GM12878 (cell line): ENCODE results near the gene LRRC8D. TPM values are rescaled to one million over a fixed set of nuclear protein-coding genes. Genes with fewer than 3 reads are reported as not detected.

Source experiments
- ATAC-seq: fragments of 200-7000 bp; cut with Tn5 transposase; 3 replicates; pipeline ENCODE4 v1.9.1; 2020; ENCODE audit warnings: mild to moderate bottlenecking, moderate library complexity
- BruUV-seq: library from RNA; stranded (reverse); fragments of 400-500 nt; replicated peaks from 2 replicates; lab custom pipeline; 2021; lab: Mats Ljungman, UMichigan
- CTCF ChIA-PET: fragments of 300-600 bp; sonication (Branson Sonifier 250); formaldehyde crosslinking; extraction: SDS; loops from one replicate; lab custom pipeline; 2021; ENCODE audit warnings: inconsistent platforms; lab: Yijun Ruan, JAX
- POLR2A ChIA-PET: fragments of 350-600 bp; formaldehyde crosslinking; extraction: SDS; loops from one replicate; lab custom pipeline; 2021; ENCODE audit warnings: inconsistent platforms; lab: Charles Lee
- RAD21 ChIA-PET: fragments of 300-600 bp; sonication (Branson Sonifier 250); formaldehyde crosslinking; loops from one replicate; lab custom pipeline; 2023; ENCODE audit warnings: antibody characterized with exemption; ENCODE audit not compliant: unreplicated experiment; lab: Charles Lee
- SMC1A ChIA-PET: fragments of 300-600 bp; sonication (Branson Sonifier 250); formaldehyde crosslinking; loops from one replicate; lab custom pipeline; 2023; ENCODE audit not compliant: unreplicated experiment, uncharacterized antibody; lab: Charles Lee
- DNase-seq: peaks from one replicate; pipeline ENCODE4 v3.0.0-alpha.2; 2011; ENCODE audit warnings: low read depth, low spot score
- FAIRE-seq: peaks from 3 replicates; lab custom pipeline; 2011; peaks lifted over from hg19 to GRCh38; lab: Jason Lieb, UNC
- H2AFZ ChIP-seq: 2 replicates; pipeline ENCODE4 v1.6.0; 2011; ENCODE audit warnings: low read depth, low read length, control low read depth; ENCODE audit not compliant: control insufficient read depth
- H3K27ac ChIP-seq: 2 replicates; pipeline ENCODE4 v1.5.1; 2011; ENCODE audit warnings: control low read depth; ENCODE audit not compliant: control insufficient read depth, insufficient read depth
- H3K27me3 ChIP-seq, 2 experiments: replicated peaks in 1 of 2; 2 replicates each; pipeline versions ENCODE4 v1.6.0 to v1.6.1; 2011; ENCODE audit warnings: low read length in 1 of 2; ENCODE audit not compliant: control insufficient read depth in 2 of 2, insufficient read depth in 2 of 2
- H3K36me3 ChIP-seq, 2 experiments: 2 replicates each; pipeline ENCODE4 v1.5.1; 2011; ENCODE audit warnings: low read length in 1 of 2; ENCODE audit not compliant: control insufficient read depth in 2 of 2, insufficient read depth in 2 of 2
- H3K4me1 ChIP-seq: 2 replicates; pipeline ENCODE4 v1.6.1; 2011; ENCODE audit warnings: mild to moderate bottlenecking, low read length, moderate library complexity, mixed read lengths; ENCODE audit not compliant: control insufficient read depth, insufficient read depth
- H3K4me2 ChIP-seq: 2 replicates; pipeline ENCODE4 v1.6.0; 2011; ENCODE audit warnings: control low read depth; ENCODE audit not compliant: control insufficient read depth, insufficient read depth
- H3K4me3 ChIP-seq: fragments of 200-600 bp; sonication (generic); 2 replicates; pipeline ENCODE4 v1.5.1; 2016
- H3K79me2 ChIP-seq: 2 replicates; pipeline ENCODE4 v1.6.0; 2011; ENCODE audit warnings: low read length; ENCODE audit not compliant: control insufficient read depth, insufficient read depth
- H3K9ac ChIP-seq: 2 replicates; pipeline ENCODE4 v1.8.0; 2011; ENCODE audit warnings: low read length, control low read depth, mixed read lengths; ENCODE audit not compliant: control insufficient read depth, insufficient read depth
- H3K9me3 ChIP-seq: replicated peaks from 3 replicates; pipeline ENCODE4 v1.5.1; 2011; ENCODE audit warnings: mild to moderate bottlenecking, low read length; ENCODE audit not compliant: control insufficient read depth, insufficient read depth
- H4K20me1 ChIP-seq: 2 replicates; pipeline ENCODE4 v1.6.0; 2011; ENCODE audit not compliant: control insufficient read depth, insufficient read depth
- ATF3 ChIP-seq: IDR thresholded peaks from 2 replicates; pipeline ENCODE4 v1.6.1; 2011; ENCODE audit warnings: low read depth, mild to moderate bottlenecking, low read length, moderate library complexity, borderline replicate concordance; ENCODE audit errors: extremely low read depth
- ATF7 ChIP-seq: fragments of 450-650 bp; IDR thresholded peaks from 2 replicates; pipeline ENCODE4 v1.6.1; 2016; ENCODE audit warnings: low read depth, mild to moderate bottlenecking
- BCL11A ChIP-seq: IDR thresholded peaks from 2 replicates; pipeline ENCODE4 v1.6.1; 2011; ENCODE audit warnings: low read depth, low read length
- BRCA1 ChIP-seq: IDR thresholded peaks from 2 replicates; pipeline ENCODE4 v1.6.1; 2011; ENCODE audit warnings: low read depth, low read length, improper control_type of control experiment
- CEBPB ChIP-seq, 2 experiments: fragments of 150-350 bp in 1 of 2; IDR thresholded peaks; 2 replicates each; pipeline ENCODE4 v1.6.1; 2012 to 2014; ENCODE audit warnings: low read depth in 2 of 2, low read length in 2 of 2, borderline replicate concordance in 1 of 2, inconsistent platforms in 1 of 2
- E2F8 ChIP-seq: fragments of 450-650 bp; IDR thresholded peaks from 2 replicates; pipeline ENCODE4 v1.6.1; 2018; ENCODE audit warnings: mild to moderate bottlenecking, low read depth, moderate library complexity; ENCODE audit not compliant: partially characterized antibody
- EGR1 ChIP-seq, 2 experiments: IDR thresholded peaks; 1 replicate in 1 of 2; 2 replicates in 1 of 2; pipeline ENCODE4 v1.6.1; 2011 to 2012; ENCODE audit warnings: low read depth in 2 of 2, low read length in 2 of 2, borderline replicate concordance in 1 of 2, mild to moderate bottlenecking in 1 of 2, moderate library complexity in 1 of 2
- FOS ChIP-seq: IDR thresholded peaks from 3 replicates; pipeline ENCODE4 v1.6.1; 2011; ENCODE audit warnings: borderline replicate concordance; ENCODE audit not compliant: insufficient read length; ENCODE audit errors: extremely low read depth
- IRF3 ChIP-seq: fragments of 450-650 bp; IDR thresholded peaks from 2 replicates; pipeline ENCODE4 v1.6.1; 2014; ENCODE audit warnings: mild to moderate bottlenecking
- MEF2A ChIP-seq: IDR thresholded peaks from 2 replicates; pipeline ENCODE4 v1.6.1; 2011; ENCODE audit warnings: low read depth, mild to moderate bottlenecking, low read length, moderate library complexity; ENCODE audit not compliant: insufficient read depth
- MXI1 ChIP-seq: fragments of 150-350 bp; IDR thresholded peaks from 2 replicates; pipeline ENCODE4 v1.6.1; 2011; ENCODE audit warnings: low read depth, mild to moderate bottlenecking, inconsistent platforms, low read length, improper control_type of control experiment
- NFYA ChIP-seq: IDR thresholded peaks from 2 replicates; pipeline ENCODE4 v1.6.1; 2011; ENCODE audit warnings: low read depth, mild to moderate bottlenecking, low read length, improper control_type of control experiment, borderline replicate concordance
- PAX8 ChIP-seq: fragments of 450-650 bp; IDR thresholded peaks from 2 replicates; pipeline ENCODE4 v1.6.1; 2017; ENCODE audit warnings: mild to moderate bottlenecking, moderate library complexity
- POU2F2 ChIP-seq: IDR thresholded peaks from 3 replicates; pipeline ENCODE4 v1.6.1; 2011; ENCODE audit warnings: low read depth, mild to moderate bottlenecking, low read length, borderline replicate concordance
- RAD21 ChIP-seq: IDR thresholded peaks from 2 replicates; pipeline ENCODE4 v1.6.1; 2011; ENCODE audit warnings: mild to moderate bottlenecking, low read depth, low read length, moderate library complexity; ENCODE audit not compliant: insufficient read depth
- STAT1 ChIP-seq: fragments of 450-650 bp; conservative IDR thresholded peaks from 2 replicates; pipeline ENCODE4 v1.6.1; 2014; ENCODE audit warnings: antibody characterized with exemption, mild to moderate bottlenecking
- TARDBP ChIP-seq: IDR thresholded peaks from 2 replicates; pipeline ENCODE4 v1.6.1; 2016; ENCODE audit warnings: borderline replicate concordance
- YBX1 ChIP-seq: fragments of 450-650 bp; IDR thresholded peaks from 2 replicates; pipeline ENCODE4 v1.6.1; 2016; ENCODE audit warnings: antibody characterized with exemption
- ZNF384 ChIP-seq: IDR thresholded peaks from 2 replicates; pipeline ENCODE4 v1.6.1; 2012; ENCODE audit warnings: low read depth, mild to moderate bottlenecking, low read length, improper control_type of control experiment, borderline replicate concordance
- ZSCAN29 ChIP-seq: fragments of 450-650 bp; IDR thresholded peaks from 2 replicates; pipeline ENCODE4 v1.6.1; 2017; ENCODE audit warnings: mild to moderate bottlenecking, moderate library complexity
- WGBS: methylation state at CpG from one replicate; pipeline ENCODE4 v1.1.6; 2016; ENCODE audit warnings: low lambda C conversion rate; ENCODE audit not compliant: insufficient replicate concordance, insufficient coverage; ENCODE audit errors: missing lambda C conversion rate; 5-methylcytosine and 5-hydroxymethylcytosine counted together
- in situ Hi-C: fragments of 300-500 bp; cut with MboI; formaldehyde crosslinking; loops from 9 replicates; pipeline ENCODE4 v1.14.3; 2018; ENCODE audit warnings: mixed read lengths
- intact Hi-C: fragments of 100-400 bp; cut with micrococcal nuclease; formaldehyde crosslinking; loops from one replicate; pipeline ENCODE4 v1.14.2; 2022; ENCODE audit not compliant: unreplicated experiment
- polyA plus RNA-seq, 11 experiments: library from polyadenylated mRNA; depleted of rRNA in 4 of 11; unstranded in 6 of 11; stranded (reverse) in 5 of 11; fragments of >200 nt; fragmentation: Nextera tagmentation in 4 of 11; fragmentation: Illumina TruSeq in 1 of 11; extraction: Ambion mirVana in 4 of 11; extraction: Trizol in 1 of 11; gene quantifications; 1 replicate in 1 of 11; 2 replicates in 10 of 11; pipeline versions ENCODE4 v1.2.1 to v1.2.3, GENCODE V29; 2011 to 2016; ENCODE audit warnings: inconsistent platforms in 2 of 11, missing spikeins in 2 of 11, low read depth in 1 of 11
- total RNA-seq, 4 experiments: library from RNA; depleted of rRNA in 3 of 4; stranded (reverse); fragments of >200 nt in 3 of 4; fragmentation: Illumina TruSeq in 1 of 4; extraction: Trizol in 1 of 4; gene quantifications; 2 replicates each; pipeline versions ENCODE4 v1.2.1 to v1.2.3, GENCODE V29; 2013 to 2021

Gene LRRC8D
- total and polyA plus RNA-seq, 10 of the 15 experiments (the other 5 are each of a cell fraction or from before 2014, with no cell fraction given): 5.6 to 44.1 (median 26.8) TPM

DNA sequence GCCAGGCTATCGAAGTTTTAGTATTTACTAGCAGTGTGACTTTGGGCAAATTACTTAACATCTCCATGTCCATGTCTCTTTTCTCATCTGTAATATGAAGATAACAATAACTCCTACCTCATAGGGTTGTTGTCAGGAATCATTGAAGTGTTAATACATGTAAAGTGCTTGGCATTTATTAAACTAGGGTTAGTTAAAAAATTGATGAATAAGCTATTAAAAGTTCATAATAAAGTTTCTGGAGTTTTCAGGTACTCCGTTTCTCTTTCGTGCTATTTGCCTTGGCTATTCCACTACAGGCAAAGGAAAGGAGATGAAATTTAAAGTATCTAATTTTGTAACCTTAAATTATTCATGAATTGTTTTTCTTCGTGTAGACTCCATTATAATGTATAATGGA lies 16.7 kb downstream of the LRRC8D start:
- SMC1A ChIA-PET: interaction anchor here (1.1 kb wide), 1 partner anchor 118 kb away, joined by 4 read pairs; no protein-coding TSS in a partner anchor
- POLR2A ChIA-PET: no interaction called here
- no peak overlapping the region for H3K4me3 ChIP-seq
- 96% methylated on average over 4 of the region's 4 CpGs for WGBS
- H3K9me3 ChIP-seq: no peaks in the 10 kb centered on the region
- peaks cover 3% of the 10 kb centered on the region for H3K4me1 ChIP-seq
- intact Hi-C loops (no loop called here), in situ Hi-C loops (no loop called here)
- no peak for ATAC-seq
- no peak overlapping the region for H3K27ac ChIP-seq
- no peaks in the 10 kb centered on the region for H3K27me3 ChIP-seq
- H3K9ac ChIP-seq: no peak overlapping the region
- CTCF ChIA-PET: interaction anchor here (0.6 kb wide), 1 partner anchor 24 kb away, joined by 3 read pairs; no protein-coding TSS in a partner anchor
- RAD21 ChIA-PET: no interaction called here
- DNase-seq: no peak
- H3K36me3 ChIP-seq: no peaks in the 10 kb centered on the region
- H4K20me1 ChIP-seq: no peaks in the 10 kb centered on the region
- BruUV-seq: no TSS peak
- no peak overlapping the region for H3K4me2 ChIP-seq
- TF ChIP-seq RAD21: no peak
- no peak for TF ChIP-seq E2F8
- TF ChIP-seq MEF2A: no peak
- TF ChIP-seq STAT1: no peak
- TF ChIP-seq PAX8: no peak
- no peak for TF ChIP-seq BRCA1
- no peak for TF ChIP-seq BCL11A
- no peak for TF ChIP-seq FOS
- no peak for TF ChIP-seq ATF3
- TF ChIP-seq EGR1 (IDR thresholded peaks at IDR 0.05; ENCODE audit: borderline replicate concordance in 1 of 2, low read depth in 2 of 2, low read length in 2 of 2): no peak
- TF ChIP-seq TARDBP: no peak
- no peak for TF ChIP-seq IRF3
- no peak for TF ChIP-seq MXI1
- no peak for TF ChIP-seq ATF7
- no peak for TF ChIP-seq ZSCAN29
- no peak for TF ChIP-seq YBX1
- no peak for TF ChIP-seq NFYA
- no peak for TF ChIP-seq ZNF384
- TF ChIP-seq POU2F2: no peak
- no peak for TF ChIP-seq CEBPB (IDR thresholded peaks at IDR 0.05; ENCODE audit: borderline replicate concordance in 1 of 2, low read depth in 2 of 2, low read length in 2 of 2)
- no peak for FAIRE-seq
- H3K79me2 ChIP-seq: no peaks in the 10 kb centered on the region
- H2AFZ ChIP-seq: no peak overlapping the region
